ENCODE results near the gene ESYT3. TPM values are rescaled to one million over a fixed set of nuclear protein-coding genes. Genes with fewer than 3 reads are reported as not detected.
A peak's percentile ranks its signal among the peaks of the same experiment; 100 is the strongest.

The ESYT3 gene
- total RNA-seq, 4 donors from 2014 or later, result 0.20 to 2.3 (median 0.77) TPM

- H3K36me3 ChIP-seq, result no peaks in the 10 kb centered on the region
- ATAC-seq (no peak), DNase-seq (no peak)
- H3K27me3 ChIP-seq, result no peaks in the 10 kb centered on the region
- no peaks in the 10 kb centered on the region for H3K9me3 ChIP-seq
- H3K27ac ChIP-seq, result peak overlapping the region; percentile 82 to 94 (median 87)
- H3K4me1 ChIP-seq, result peaks cover 15 to 42% of the 10 kb centered on the region in 2 donors
- intact Hi-C loops (cut with DNase I; ENCODE audit: low total_unique reads) (loop anchor here (2.0 kb wide), 1 partner anchor 25 kb away; no protein-coding TSS in a partner anchor), in situ Hi-C loops (cut with MboI; ENCODE audit: low sequenced_read_pairs in 4 of 4) (no loop called here)
- H3K4me3 ChIP-seq, result no peak overlapping the region
- TF ChIP-seq CTCF (IDR thresholded peaks at IDR 0.05 in 4 of 5, conservative IDR thresholded peaks at IDR 0.05 in 1 of 5) (no peak), POLR2A (IDR thresholded peaks at IDR 0.05) (no peak)
Observed at GRCh38 chr3:138469874-138470273, 35.5 kb downstream of the ESYT3 start.

- H3K36me3 ChIP-seq, result no peaks in the 10 kb centered on the region
- no peak for DNase-seq
- peak overlapping the region in 3 of 4 donors; percentile 82 to 94 (median 86) for H3K27ac ChIP-seq
- TF ChIP-seq CTCF (IDR thresholded peaks at IDR 0.05 in 4 of 5, conservative IDR thresholded peaks at IDR 0.05 in 1 of 5) (no peak), POLR2A (IDR thresholded peaks at IDR 0.05) (no peak)
- in situ Hi-C loops (cut with MboI; ENCODE audit: low sequenced_read_pairs in 4 of 4) (no loop called here), intact Hi-C loops (cut with DNase I; ENCODE audit: low total_unique reads) (no loop called here)
- ATAC-seq, result no peak
- no peaks in the 10 kb centered on the region for H3K9me3 ChIP-seq
- peaks cover 15 to 41% of the 10 kb centered on the region in 2 donors for H3K4me1 ChIP-seq
- H3K27me3 ChIP-seq, result no peaks in the 10 kb centered on the region
- H3K4me3 ChIP-seq, result no peak overlapping the region
Observed at GRCh38 chr3:138470687-138471086, 36.3 kb downstream of the ESYT3 start.

GRCh38 chr3:138471481-138471880 is 37.1 kb downstream of the ESYT3 start:
- in situ Hi-C loops (cut with MboI; ENCODE audit: low sequenced_read_pairs in 4 of 4) (no loop called here), intact Hi-C loops (cut with DNase I; ENCODE audit: low total_unique reads) (no loop called here)
- no peak for TF ChIP-seq POLR2A (IDR thresholded peaks at IDR 0.05)
- TF ChIP-seq CTCF (IDR thresholded peaks at IDR 0.05 in 4 of 5, conservative IDR thresholded peaks at IDR 0.05 in 1 of 5), result no peak
- ATAC-seq (no peak), DNase-seq (no peak)
- Histone ChIP-seq H3K27me3 (no peaks in the 10 kb centered on the region), H3K4me1 (peaks cover 15 to 33% of the 10 kb centered on the region in 2 donors), H3K27ac (peak overlapping the region in 1 of 4 donors; percentile 94), H3K36me3 (no peaks in the 10 kb centered on the region), H3K4me3 (no peak overlapping the region), H3K9me3 (no peaks in the 10 kb centered on the region)

DNA sequence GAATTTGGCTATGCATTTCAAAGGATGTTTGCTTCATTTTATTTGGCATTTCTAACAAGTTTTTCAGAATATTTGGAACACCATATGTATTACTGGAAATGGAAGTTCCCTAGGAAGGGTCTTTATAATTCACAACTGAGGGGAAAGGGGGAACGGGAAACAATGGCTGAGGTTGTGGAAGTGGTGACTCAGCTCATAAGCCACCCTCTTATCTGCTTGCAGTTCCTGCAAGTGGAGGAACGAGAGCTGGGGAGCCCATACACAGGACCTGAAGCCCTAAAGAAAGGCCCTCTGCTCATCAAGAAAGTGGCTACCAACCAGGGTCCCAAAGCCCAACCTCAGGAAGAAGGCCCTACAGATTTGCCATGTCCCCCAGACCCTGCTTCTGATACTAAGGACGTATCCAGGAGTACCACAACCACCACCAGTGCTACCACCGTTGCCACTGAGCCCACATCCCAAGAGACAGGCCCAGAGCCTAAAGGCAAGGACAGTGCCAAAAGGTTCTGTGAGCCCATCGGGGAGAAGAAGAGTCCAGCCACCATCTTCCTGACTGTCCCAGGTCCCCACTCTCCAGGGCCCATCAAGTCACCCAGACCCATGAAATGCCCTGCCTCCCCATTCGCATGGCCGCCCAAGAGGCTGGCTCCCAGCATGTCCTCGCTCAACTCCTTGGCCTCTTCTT is 37.9 kb downstream of the ESYT3 start:
- TF ChIP-seq POLR2A (IDR thresholded peaks at IDR 0.05) (no peak), CTCF (IDR thresholded peaks at IDR 0.05 in 4 of 5, conservative IDR thresholded peaks at IDR 0.05 in 1 of 5) (no peak)
- intact Hi-C loops (cut with DNase I; ENCODE audit: low total_unique reads), result no loop called here
- in situ Hi-C loops (cut with MboI; ENCODE audit: low sequenced_read_pairs in 4 of 4), result no loop called here
- no peaks in the 10 kb centered on the region for H3K27me3 ChIP-seq
- ATAC-seq (no peak), DNase-seq (no peak)
- H3K9me3 ChIP-seq, result no peaks in the 10 kb centered on the region
- H3K4me3 ChIP-seq, result no peak overlapping the region
- peaks cover 17 to 35% of the 10 kb centered on the region in 2 donors for H3K4me1 ChIP-seq
- no peak overlapping the region for H3K27ac ChIP-seq
- no peaks in the 10 kb centered on the region for H3K36me3 ChIP-seq

Measured in gastrocnemius medialis (tissue), 4 donors.